HK-2 (cell line): ENCODE results near the gene CDC23.
A peak's percentile ranks its signal among the peaks of the same experiment; 100 is the strongest.
"Not testable (repeated sequence)": the region's sequence is repeated elsewhere in the genome, so short reads cannot be mapped to it uniquely, and the experiment has no call there.

Experiments
- DNase-seq: peaks from one replicate; pipeline ENCODE4 v3.0.0-alpha.2; 2018; ENCODE audit not compliant: unreplicated experiment

CDC23 gene

GRCh38 chr5:138212828-138213160 is 329 bp downstream of the CDC23 start:
- DNase-seq = no peak

- no peak for DNase-seq
These were observed 2.1 kb downstream of the CDC23 start for GRCh38 chr5:138210985-138211384.

- DNase-seq = not testable (repeated sequence)
These were observed 19.3 kb downstream of the CDC23 start for GRCh38 chr5:138193859-138194258.

- DNase-seq = no peak
These were observed 20.3 kb downstream of the CDC23 start for GRCh38 chr5:138192826-138193225.

GRCh38 chr5:138188626-138189025 is 24.5 kb downstream of the CDC23 start:
- no peak for DNase-seq

GRCh38 chr5:138186002-138186447 is 27.1 kb downstream of the CDC23 start:
- DNase-seq = no peak

- no peak for DNase-seq
These were observed 30.3 kb downstream of the CDC23 start for GRCh38 chr5:138182808-138183207.

GRCh38 chr5:138180841-138181240 is 32.3 kb downstream of the CDC23 start:
- DNase-seq = no peak

- DNase-seq = peak; percentile 3
These were observed 32.8 kb downstream of the CDC23 start for GRCh38 chr5:138180183-138180782.

GRCh38 chr5:138179277-138179857 is 33.8 kb downstream of the CDC23 start:
- peak; percentile 7 for DNase-seq

- DNase-seq = peak; percentile 90
These were observed 34.4 kb downstream of the CDC23 start, which contains the start of the genes BRD8 and KIF20A for GRCh38 chr5:138178516-138179276. BRD8 (minus strand) TSS chr5:138178630; CDS start chr5:138178614, 16 bp downstream. KIF20A (plus strand) TSS chr5:138179112; CDS start chr5:138179681, 569 bp downstream.

- DNase-seq = peak; percentile 4
These were observed 35.1 kb downstream of the CDC23 start for GRCh38 chr5:138177941-138178515.

GRCh38 chr5:138170299-138170698 is 42.8 kb downstream of the CDC23 start:
- no peak for DNase-seq

- no peak for DNase-seq
These were observed 44.0 kb downstream of the CDC23 start for GRCh38 chr5:138169124-138169523.

GRCh38 chr5:138163721-138164120 is 49.4 kb downstream of the CDC23 start:
- DNase-seq = no peak

GRCh38 chr5:138160706-138161105 is 52.4 kb downstream of the CDC23 start:
- DNase-seq = no peak

GRCh38 chr5:138159666-138160065 is 53.5 kb downstream of the CDC23 start:
- DNase-seq = no peak

GRCh38 chr5:138157626-138158025 is 55.5 kb downstream of the CDC23 start:
- no peak for DNase-seq

GRCh38 chr5:138155977-138156376 is 57.1 kb downstream of the CDC23 start:
- not testable (repeated sequence) for DNase-seq

- DNase-seq = peak; percentile 2
These were observed 63.6 kb downstream of the CDC23 start for GRCh38 chr5:138149530-138149929.

GRCh38 chr5:138148811-138149210 is 64.3 kb downstream of the CDC23 start:
- peak; percentile 30 for DNase-seq

- not testable (repeated sequence) for DNase-seq
These were observed 69.5 kb downstream of the CDC23 start for GRCh38 chr5:138143578-138143977.

- no peak for DNase-seq
These were observed 71.4 kb downstream of the CDC23 start for GRCh38 chr5:138141734-138142133.
